Brain microvascular endothelial cell (primary cell): Measurements from ENCODE around the gene ANKRD10.
"Not testable (repeated sequence)": the region's sequence is repeated elsewhere in the genome, so short reads cannot be mapped to it uniquely, and the experiment has no call there.

ENCODE experiments used
- DNase-seq: peaks from one replicate; pipeline ENCODE4 v3.0.0-alpha.2; 2020
- H3K27ac ChIP-seq: fragments of 250-450 bp; sonication (Bioruptor Pico); 2 replicates; pipeline ENCODE4 v1.5.1; 2020; ENCODE audit warnings: mild to moderate bottlenecking, moderate library complexity
- H3K27me3 ChIP-seq: fragments of 250-450 bp; sonication (Bioruptor Pico); replicated peaks from 2 replicates; pipeline ENCODE4 v1.5.1; 2020; ENCODE audit warnings: mild to moderate bottlenecking
- H3K36me3 ChIP-seq: fragments of 250-450 bp; sonication (Bioruptor Pico); replicated peaks from 2 replicates; pipeline ENCODE4 v1.5.1; 2020; ENCODE audit warnings: mild to moderate bottlenecking
- H3K4me3 ChIP-seq: 2 replicates; pipeline ENCODE4 v1.5.1; 2011; ENCODE audit warnings: low read depth, mild to moderate bottlenecking, control low read depth, low read length, moderate library complexity
- in situ Hi-C: cut with HindIII; loops from 2 replicates; pipeline ENCODE4 v1.10.0; 2017; ENCODE audit warnings: low sequenced_read_pairs, low pct_ligation_motif_present
- TF ChIP-seq, protein P1 (sequence below): IDR thresholded peaks from 2 replicates; pipeline ENCODE4 v1.5.1; 2011; ENCODE audit warnings: low read depth, mild to moderate bottlenecking, moderate library complexity, low read length, control low read depth, inconsistent platforms; ENCODE audit errors: missing control alignments

ANKRD10 gene

DNA sequence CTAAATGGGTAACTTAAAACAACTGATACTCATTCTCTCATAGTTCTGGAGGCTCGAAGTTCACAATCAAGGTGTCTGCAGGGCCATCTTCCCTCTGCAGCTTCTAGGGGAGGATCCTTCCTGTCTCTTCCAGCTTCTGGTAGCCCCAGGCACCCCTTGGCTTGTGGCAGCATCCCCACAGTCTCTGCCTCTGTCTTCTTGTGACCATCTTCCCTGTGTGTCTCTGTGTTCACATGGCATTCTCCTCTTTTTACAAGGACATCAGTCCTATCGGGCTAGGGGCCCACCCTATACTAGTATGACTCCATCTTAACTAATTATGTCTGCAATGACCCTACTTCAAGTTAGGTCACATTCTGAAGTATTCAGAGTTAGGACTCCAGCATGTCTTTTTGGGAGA is 73.5 kb downstream of the ANKRD10 start:
- Histone ChIP-seq H3K27me3 (no peaks in the 10 kb centered on the region), H3K4me3 (no peak overlapping the region), H3K27ac (no peak overlapping the region), H3K36me3 (no peaks in the 10 kb centered on the region)
- TF ChIP-seq, protein P1, sequence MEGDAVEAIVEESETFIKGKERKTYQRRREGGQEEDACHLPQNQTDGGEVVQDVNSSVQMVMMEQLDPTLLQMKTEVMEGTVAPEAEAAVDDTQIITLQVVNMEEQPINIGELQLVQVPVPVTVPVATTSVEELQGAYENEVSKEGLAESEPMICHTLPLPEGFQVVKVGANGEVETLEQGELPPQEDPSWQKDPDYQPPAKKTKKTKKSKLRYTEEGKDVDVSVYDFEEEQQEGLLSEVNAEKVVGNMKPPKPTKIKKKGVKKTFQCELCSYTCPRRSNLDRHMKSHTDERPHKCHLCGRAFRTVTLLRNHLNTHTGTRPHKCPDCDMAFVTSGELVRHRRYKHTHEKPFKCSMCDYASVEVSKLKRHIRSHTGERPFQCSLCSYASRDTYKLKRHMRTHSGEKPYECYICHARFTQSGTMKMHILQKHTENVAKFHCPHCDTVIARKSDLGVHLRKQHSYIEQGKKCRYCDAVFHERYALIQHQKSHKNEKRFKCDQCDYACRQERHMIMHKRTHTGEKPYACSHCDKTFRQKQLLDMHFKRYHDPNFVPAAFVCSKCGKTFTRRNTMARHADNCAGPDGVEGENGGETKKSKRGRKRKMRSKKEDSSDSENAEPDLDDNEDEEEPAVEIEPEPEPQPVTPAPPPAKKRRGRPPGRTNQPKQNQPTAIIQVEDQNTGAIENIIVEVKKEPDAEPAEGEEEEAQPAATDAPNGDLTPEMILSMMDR: no peak
- in situ Hi-C loops: no loop called here
- no peak for DNase-seq

DNA sequence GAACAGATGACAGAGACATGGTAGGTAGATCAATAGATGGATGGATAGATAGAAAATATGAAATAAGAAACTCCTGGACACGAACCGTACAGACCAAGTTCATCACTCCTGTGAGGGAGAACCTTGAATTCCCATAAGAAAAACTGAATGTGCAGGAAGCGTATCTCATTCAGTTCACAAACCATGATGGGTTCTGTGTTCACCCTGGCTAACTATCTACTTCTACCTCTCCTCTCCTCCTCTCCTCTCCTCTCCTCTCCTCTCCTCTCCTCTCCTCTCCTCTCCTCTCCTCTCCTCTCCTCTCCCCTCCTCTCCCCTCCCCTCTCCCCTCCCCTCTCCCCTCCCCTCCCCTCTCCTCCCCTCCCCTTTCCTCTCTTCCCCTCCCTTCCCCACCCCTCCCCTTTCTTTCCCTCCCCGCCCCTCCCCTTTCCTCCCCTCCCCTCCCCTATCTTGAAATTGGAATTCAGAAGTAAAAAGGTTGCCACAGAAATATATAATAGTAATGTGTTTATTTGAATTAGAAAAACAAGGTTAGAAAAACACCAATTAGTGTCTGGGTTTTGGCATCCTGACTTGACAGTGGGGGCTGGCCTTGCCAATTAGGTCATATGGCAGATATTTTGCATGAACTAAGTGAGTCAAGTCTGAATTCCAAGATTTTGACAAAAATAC is 75.9 kb downstream of the ANKRD10 start:
- TF ChIP-seq, protein P1: no peak
- in situ Hi-C loops: no loop called here

DNA sequence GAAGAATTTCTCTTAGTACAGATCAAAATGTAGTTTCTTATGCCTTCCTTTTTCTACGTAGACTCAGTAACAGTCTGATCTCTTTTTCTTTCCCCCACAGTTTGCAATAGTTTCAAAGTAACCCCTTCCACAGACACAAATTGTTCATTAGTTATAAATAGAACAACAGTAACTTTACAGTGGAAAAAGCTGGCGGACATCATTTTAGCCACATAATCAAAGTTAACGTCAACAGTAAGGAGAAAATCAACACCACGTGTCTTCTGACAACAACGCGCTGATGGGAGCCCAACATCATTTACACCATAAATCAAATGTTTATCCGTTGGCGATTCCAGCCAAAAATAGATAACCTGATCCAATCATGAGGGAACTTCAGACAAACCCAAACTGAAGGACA is 76.8 kb downstream of the ANKRD10 start:
- Histone ChIP-seq H3K4me3 (no peak overlapping the region), H3K36me3 (no peaks in the 10 kb centered on the region), H3K27me3 (no peaks in the 10 kb centered on the region), H3K27ac (no peak overlapping the region)
- DNase-seq: no peak
- TF ChIP-seq, protein P1: no peak
- in situ Hi-C loops: no loop called here

More for the DNA sequence above, 75.9 kb downstream of the ANKRD10 start:
- H3K27me3 ChIP-seq: no peaks in the 10 kb centered on the region
- H3K4me3 ChIP-seq: no peak overlapping the region
- H3K27ac ChIP-seq: no peak overlapping the region
- no peaks in the 10 kb centered on the region for H3K36me3 ChIP-seq
- no peak for DNase-seq

DNA sequence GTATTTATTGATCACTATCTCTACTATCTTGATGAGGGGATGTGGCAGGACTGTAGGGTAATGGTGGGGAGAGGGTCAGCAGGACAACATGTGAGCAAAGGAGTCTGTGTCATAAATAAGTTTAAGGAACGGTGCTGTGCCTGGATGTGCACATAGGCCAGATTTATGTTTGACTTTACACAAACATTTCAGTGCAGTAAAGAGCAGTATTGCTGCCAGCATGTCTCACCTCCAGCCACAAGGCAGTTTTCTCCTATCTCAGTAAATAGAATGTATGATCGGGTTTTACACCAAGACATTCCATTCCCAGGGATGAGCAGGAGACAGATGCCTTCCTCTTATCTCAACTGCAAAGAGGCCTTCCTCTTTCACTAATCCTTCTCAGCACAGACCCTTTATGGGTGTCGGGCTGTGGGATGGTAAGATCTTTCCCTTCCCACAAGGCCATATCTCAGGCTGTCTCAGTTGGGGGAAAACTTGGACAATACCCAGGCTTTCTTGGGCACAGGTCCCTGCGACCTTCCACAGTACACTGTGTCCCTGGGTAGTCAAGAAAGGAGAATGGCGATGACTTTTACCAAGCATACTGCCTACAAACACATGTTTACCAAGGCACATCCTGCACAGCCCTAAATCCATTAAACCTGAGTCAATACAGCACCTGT is 77.3 kb downstream of the ANKRD10 start:
- H3K36me3 ChIP-seq, H3K27ac ChIP-seq, DNase-seq, H3K4me3 ChIP-seq, in situ Hi-C loops, H3K27me3 ChIP-seq: not testable (repeated sequence)

DNA sequence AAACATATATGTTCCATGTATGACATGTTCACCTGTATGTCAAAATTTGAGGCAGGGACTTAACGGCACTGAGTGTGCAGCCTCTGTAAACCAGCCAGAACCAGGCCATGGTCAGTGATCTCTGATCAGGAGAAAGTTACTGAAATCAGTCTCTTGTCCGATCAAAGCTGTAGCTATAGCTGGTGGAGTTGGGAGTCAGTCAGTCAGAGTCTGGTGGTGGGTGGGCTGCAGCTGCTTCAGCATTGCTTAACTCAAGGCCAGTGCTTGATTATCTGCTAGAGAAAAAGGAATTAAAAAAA is 78.3 kb downstream of the ANKRD10 start:
- in situ Hi-C loops: no loop called here
- TF ChIP-seq, protein P1: no peak
- no peaks in the 10 kb centered on the region for H3K36me3 ChIP-seq
- no peak overlapping the region for H3K4me3 ChIP-seq
- H3K27me3 ChIP-seq: no peaks in the 10 kb centered on the region
- no peak for DNase-seq
- no peak overlapping the region for H3K27ac ChIP-seq

DNA sequence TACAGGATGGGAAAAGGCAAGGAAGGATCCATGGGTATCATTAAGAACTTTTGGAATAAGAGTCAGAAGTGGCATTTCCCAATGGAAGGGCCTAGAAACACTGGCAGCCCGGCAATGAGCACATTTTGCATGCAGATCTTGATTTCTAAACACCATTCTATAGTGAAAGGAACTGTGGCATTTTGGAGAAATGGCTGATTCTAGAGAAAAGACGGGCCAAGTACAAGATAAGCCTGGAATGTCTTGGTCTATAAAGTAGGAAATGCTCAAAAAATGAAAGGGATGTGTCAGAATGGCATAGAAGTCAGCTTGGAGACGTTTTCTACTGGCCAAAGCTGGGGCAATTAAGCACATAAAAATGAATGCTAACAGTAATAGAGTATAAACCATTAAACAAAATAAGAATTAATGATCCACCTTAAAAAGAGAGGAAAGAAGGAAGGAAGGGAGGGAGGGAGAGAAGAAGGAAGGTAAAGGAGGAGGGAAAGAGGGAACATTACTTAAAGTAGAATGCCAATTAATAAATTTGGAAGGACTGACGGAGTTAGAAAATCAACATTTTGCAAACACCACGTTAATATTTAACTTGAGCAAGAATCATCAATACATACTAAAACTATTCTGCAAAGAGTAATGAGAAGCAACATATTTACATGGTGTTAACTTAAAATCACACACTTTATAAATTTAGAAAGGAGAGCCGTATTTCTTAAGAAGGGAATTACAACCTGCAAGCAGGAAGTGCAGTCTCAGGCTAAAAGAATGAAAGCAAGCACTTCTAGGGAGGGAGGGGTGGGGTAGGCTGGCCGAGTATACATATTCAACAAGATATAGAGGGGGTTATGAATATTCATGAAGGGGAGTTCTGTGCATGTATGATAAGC is 78.9 kb downstream of the ANKRD10 start:
- H3K36me3 ChIP-seq: no peaks in the 10 kb centered on the region
- TF ChIP-seq, protein P1: no peak
- no peaks in the 10 kb centered on the region for H3K27me3 ChIP-seq
- H3K4me3 ChIP-seq: no peak overlapping the region
- no peak for DNase-seq
- in situ Hi-C loops: no loop called here
- H3K27ac ChIP-seq: no peak overlapping the region
